BE2C (cell line): ENCODE measurements around the gene FBXO33.

Experiments
- DNase-seq: peaks from one replicate; pipeline ENCODE4 v3.0.0-alpha.2; 2020
- H3K27me3 ChIP-seq: fragments of 250-450 bp; sonication (Bioruptor Pico); 2 replicates; pipeline ENCODE4 v1.5.1; 2020; ENCODE audit warnings: mild to moderate bottlenecking
- H3K36me3 ChIP-seq: fragments of 250-450 bp; sonication (Bioruptor Pico); 2 replicates; pipeline ENCODE4 v1.5.1; 2020; ENCODE audit warnings: mild to moderate bottlenecking
- H3K4me1 ChIP-seq: fragments of 250-450 bp; sonication (Bioruptor Pico); 2 replicates; pipeline ENCODE4 v1.5.1; 2020
- H3K4me3 ChIP-seq: 2 replicates; pipeline ENCODE4 v1.5.1; 2011; ENCODE audit warnings: low read depth, low read length
- H3K9me3 ChIP-seq: fragments of 250-450 bp; sonication (Bioruptor Pico); 2 replicates; pipeline ENCODE4 v1.5.1; 2020
- TF ChIP-seq, protein P1 (sequence below): IDR thresholded peaks from 2 replicates; pipeline ENCODE4 v1.5.1; 2012; ENCODE audit warnings: mild to moderate bottlenecking, low read depth, low read length

FBXO33 gene

DNA sequence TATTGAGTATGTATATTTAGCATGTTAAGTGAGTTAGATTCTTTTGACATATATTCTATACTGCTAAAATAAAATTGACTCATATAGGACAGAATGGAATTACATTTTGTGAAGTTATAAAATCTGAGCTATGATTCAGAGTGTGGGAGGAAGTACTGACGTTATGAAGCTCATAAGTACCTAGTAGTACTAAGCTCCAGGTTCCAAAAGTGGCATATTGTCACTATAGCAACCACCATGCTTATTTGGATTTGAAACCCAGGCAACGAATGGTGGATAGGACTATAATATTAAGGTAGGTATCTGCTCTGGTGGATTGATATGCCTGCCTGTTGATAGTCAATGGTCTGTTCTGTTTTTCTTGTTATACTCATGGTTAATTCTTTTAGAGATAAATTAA is 2.2 kb upstream of the FBXO33 start:
- H3K36me3 ChIP-seq: no peaks in the 10 kb centered on the region
- no peak overlapping the region for H3K4me3 ChIP-seq
- H3K4me1 ChIP-seq: no peaks in the 10 kb centered on the region
- TF ChIP-seq, protein P1, sequence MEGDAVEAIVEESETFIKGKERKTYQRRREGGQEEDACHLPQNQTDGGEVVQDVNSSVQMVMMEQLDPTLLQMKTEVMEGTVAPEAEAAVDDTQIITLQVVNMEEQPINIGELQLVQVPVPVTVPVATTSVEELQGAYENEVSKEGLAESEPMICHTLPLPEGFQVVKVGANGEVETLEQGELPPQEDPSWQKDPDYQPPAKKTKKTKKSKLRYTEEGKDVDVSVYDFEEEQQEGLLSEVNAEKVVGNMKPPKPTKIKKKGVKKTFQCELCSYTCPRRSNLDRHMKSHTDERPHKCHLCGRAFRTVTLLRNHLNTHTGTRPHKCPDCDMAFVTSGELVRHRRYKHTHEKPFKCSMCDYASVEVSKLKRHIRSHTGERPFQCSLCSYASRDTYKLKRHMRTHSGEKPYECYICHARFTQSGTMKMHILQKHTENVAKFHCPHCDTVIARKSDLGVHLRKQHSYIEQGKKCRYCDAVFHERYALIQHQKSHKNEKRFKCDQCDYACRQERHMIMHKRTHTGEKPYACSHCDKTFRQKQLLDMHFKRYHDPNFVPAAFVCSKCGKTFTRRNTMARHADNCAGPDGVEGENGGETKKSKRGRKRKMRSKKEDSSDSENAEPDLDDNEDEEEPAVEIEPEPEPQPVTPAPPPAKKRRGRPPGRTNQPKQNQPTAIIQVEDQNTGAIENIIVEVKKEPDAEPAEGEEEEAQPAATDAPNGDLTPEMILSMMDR: no peak
- H3K27me3 ChIP-seq: no peaks in the 10 kb centered on the region
- no peak for DNase-seq
- H3K9me3 ChIP-seq: no peaks in the 10 kb centered on the region; the same call in 1 of the 2 replicates

DNA sequence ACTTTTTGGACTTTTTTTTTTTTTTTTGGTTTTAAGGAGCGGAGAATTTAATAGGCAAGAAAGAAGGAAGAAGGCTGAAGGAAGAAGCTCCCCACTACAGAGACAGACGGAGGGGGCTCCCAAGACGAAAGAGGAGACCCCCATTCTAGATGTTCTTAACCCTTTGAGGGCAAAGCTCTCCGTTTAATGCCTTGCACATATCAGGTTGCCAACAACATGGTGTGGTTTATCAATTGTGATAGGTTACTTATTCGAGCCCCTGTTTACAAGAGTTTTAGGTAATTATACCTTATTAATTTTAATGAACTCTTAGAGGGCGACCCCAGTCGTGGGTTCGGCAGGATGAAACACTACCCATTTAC is 1.2 kb upstream of the FBXO33 start:
- Histone ChIP-seq H3K27me3 (no peaks in the 10 kb centered on the region), H3K4me1 (no peaks in the 10 kb centered on the region), H3K9me3 (no peaks in the 10 kb centered on the region; the same call in 1 of the 2 replicates), H3K36me3 (no peaks in the 10 kb centered on the region), H3K4me3 (peak overlapping the region; percentile 66)
- no peak for DNase-seq
- TF ChIP-seq, protein P1: no peak

DNA sequence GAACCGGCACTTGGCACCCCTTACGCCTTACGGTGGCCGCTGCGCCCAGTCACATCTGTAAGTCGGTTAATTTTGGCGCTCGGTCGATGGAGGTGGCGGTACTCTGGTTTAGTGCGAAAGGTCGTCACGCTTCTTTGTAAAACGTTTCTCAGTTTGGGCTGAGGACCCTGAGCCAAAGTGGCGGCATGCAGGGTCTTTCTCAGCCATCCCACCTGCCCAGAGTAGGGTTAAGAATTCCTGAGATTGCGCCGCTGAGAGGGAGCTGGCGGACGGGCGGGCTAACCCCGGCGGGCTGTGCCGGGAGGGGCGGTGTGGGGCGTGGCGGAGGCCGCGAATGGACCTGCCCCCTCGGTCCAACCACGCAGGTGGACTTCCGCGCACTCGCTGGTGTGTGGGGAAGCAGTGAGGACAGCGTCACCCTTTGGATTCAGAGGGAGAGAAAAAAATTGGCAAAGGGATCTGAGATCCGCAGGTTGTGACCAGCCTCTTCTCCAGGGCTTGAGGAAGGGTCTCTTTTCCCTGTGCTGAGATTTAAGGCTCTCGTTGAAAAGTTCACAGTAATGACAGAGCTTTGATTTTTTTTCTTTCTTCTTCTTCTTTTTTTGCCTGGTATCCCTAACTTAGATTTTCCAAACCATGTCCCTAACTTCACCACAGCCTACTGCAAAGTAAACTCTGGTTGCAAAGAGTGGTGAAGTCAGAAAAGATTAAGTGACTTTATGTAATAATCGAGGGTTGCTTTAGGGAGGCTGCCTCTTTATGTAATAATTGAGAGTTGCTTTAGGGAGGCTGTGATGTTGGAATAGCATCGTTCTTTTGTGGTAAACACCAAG is 602 bp upstream of the FBXO33 start:
- H3K36me3 ChIP-seq: no peaks in the 10 kb centered on the region
- no peaks in the 10 kb centered on the region for H3K4me1 ChIP-seq
- no peaks in the 10 kb centered on the region; the same call in 1 of the 2 replicates for H3K9me3 ChIP-seq
- TF ChIP-seq, protein P1: peak; percentile 33; the same call in 1 of the 2 replicates
- H3K27me3 ChIP-seq: no peaks in the 10 kb centered on the region
- H3K4me3 ChIP-seq: peak overlapping the region; percentile 66
- DNase-seq: peak; percentile 85

DNA sequence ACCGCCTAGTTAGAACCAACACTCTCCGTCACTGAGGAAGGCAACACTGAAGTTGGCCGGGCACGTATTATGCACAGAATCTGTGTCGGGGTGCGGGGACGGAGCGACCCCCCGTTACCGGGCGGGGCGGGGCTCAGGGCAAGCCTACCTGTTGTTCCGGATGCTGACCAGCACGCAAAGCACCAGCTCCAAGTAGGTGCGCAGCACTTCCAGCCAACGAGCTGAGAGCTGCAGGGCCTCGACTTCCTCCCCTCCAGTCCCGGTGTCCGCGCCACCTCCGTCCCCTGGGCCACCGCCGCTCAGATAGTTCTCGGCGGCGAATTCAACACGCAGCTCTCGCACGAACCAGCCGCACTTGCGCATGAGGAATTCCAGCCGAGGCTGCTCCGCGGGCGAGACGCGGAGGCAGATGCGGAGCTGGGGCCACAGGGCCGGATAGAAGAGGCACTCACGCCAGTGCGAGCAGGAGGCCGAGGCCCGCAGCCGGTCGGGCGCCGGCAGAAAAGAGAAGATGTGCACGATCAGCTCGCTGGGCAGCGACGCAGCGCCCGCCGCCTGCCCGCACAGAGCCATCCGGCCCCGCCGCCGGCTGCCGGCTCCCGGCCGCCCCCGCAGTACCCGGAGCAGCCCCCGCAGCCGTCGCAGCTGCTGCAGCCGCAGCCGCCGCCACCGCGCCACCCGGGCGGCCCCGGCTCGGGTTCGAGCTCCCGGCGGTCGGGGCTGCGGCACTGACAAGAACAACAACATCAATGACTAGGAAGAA is 636 bp downstream of the FBXO33 start:
- H3K9me3 ChIP-seq: no peaks in the 10 kb centered on the region; the same call in 1 of the 2 replicates
- TF ChIP-seq, protein P1: no peak
- peak; percentile 39 for DNase-seq
- H3K4me3 ChIP-seq: peak overlapping the region; percentile 85
- H3K4me1 ChIP-seq: no peaks in the 10 kb centered on the region
- H3K36me3 ChIP-seq: no peaks in the 10 kb centered on the region
- no peaks in the 10 kb centered on the region for H3K27me3 ChIP-seq

DNA sequence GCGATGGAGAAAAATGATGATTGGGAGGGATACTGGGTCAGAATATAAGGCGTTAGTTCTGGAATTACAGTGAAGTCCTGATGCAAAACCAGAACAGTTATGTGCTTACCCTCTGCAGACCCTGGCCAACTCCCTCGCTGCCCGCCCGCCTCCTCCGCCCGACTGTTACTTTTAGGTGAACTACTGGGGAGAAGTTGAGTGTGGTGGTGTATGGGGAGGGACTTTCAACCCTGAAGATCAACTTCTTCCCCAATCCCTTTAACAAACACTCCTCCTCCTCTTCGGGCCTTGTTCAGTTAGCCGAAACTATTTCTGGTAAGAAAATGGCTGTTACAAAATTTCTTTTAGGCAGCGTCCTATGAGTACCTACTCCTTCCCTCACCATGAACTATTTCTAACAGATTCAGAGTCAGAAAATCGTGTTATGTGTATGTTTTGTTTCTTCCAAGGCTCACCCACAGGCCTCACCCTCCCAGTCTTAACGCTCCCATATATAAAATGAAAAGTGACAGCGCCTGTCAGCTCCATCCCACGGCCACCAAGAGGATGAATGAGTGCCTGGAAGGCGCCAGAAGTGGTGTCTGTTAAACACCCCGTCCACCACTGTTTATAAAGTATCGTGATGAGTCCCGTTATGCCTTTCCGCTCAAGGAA is 1.3 kb downstream of the FBXO33 start:
- Histone ChIP-seq H3K36me3 (no peaks in the 10 kb centered on the region), H3K4me1 (no peaks in the 10 kb centered on the region), H3K4me3 (peak overlapping the region; percentile 85), H3K27me3 (no peaks in the 10 kb centered on the region), H3K9me3 (no peaks in the 10 kb centered on the region; the same call in 1 of the 2 replicates)
- DNase-seq: no peak
- TF ChIP-seq, protein P1: no peak
